ENCODE data around the gene LARP7.

DNA sequence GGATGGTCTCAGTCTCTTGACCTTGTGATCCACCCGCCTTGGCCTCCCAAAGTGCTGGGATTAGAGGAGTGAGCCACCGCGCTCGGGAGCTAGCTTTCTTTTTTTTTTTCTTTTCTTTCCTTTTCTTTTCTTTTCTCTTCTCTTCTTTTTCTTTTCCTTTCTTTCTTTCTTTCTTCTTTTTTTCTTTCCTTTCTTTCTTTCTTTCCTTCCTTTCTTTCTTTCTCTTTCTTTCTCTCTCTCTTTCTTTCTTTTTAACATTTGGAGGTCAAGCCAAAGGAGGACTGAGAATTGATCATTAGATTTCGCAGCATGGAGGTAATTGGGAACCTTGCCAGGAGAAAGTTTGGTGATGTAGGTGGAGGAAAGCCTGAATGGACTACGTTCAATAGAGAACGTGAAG lies 67.4 kb downstream of the LARP7 start:
- TF ChIP-seq GATA3 (IDR thresholded peaks at IDR 0.05; ENCODE audit: low read depth, low read length) (no peak), GATA2 (IDR thresholded peaks at IDR 0.05; ENCODE audit: low read depth, low read length) (no peak)

All from SH-SY5Y (cell line).